Activated CD4-positive, alpha-beta T cell treated with anti-CD3 and anti-CD28 coated beads, Interleukin-2, amount 10 ng/mL, durations not matched to agents 24 days and 14 days (primary cell): ENCODE data around the gene GNMT. TPM values are rescaled to one million over a fixed set of nuclear protein-coding genes. Genes with fewer than 3 reads are reported as not detected.
"Not testable (repeated sequence)": the region's sequence is repeated elsewhere in the genome, so short reads cannot be mapped to it uniquely, and the experiment has no call there.

Experiments used
- DNase-seq: peaks from one replicate; pipeline ENCODE4 v3.0.0; 2022
- H3K27ac Mint-ChIP-seq: one replicate; pipeline ENCODE4 v1.8.0; 2022; ENCODE audit warnings: mild to moderate bottlenecking, mixed read lengths
- H3K27me3 Mint-ChIP-seq: one replicate; pipeline ENCODE4 v1.8.0; 2022; ENCODE audit warnings: mixed read lengths
- H3K36me3 Mint-ChIP-seq: one replicate; pipeline ENCODE4 v1.8.0; 2022; ENCODE audit warnings: low read depth, mild to moderate bottlenecking, mixed read lengths
- H3K4me1 Mint-ChIP-seq: one replicate; pipeline ENCODE4 v1.8.0; 2021; ENCODE audit warnings: mixed read lengths
- H3K4me3 Mint-ChIP-seq: one replicate; pipeline ENCODE4 v1.8.0; 2022; ENCODE audit warnings: mild to moderate bottlenecking, moderate library complexity, mixed read lengths
- H3K9me3 Mint-ChIP-seq: one replicate; pipeline ENCODE4 v1.8.0; 2021; ENCODE audit warnings: mixed read lengths
- intact Hi-C: fragments of 100-400 bp; cut with micrococcal nuclease; formaldehyde crosslinking; loops from one replicate; pipeline ENCODE4 v1.15.1; 2023
- total RNA-seq: library from RNA; stranded (reverse); gene quantifications from 2 replicates; pipeline ENCODE4 v1.2.3, GENCODE V29; 2022

Gene GNMT
- total RNA-seq, 1 donor from 2014 or later: 0.70 TPM

DNA sequence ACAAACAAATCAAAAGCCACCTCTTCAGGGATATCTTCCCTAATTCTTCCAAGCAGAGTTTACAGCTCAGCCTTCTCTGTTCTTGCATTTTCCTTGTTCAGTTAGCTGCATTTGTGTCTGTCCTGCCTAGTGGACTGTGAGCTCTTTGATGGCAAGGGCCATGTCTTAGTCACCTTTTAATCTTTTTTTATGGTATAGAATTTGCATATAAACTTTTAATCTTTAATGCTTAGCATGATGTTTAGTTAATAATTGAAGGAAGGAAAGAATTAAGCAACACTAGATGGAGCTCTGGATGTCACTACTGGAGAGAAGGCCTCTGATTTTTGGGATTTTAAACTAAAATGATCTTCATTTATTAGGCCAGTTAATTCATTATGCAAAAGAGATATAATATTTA is 36.0 kb downstream of the GNMT start:
- intact Hi-C loops: no loop called here
- Mint-ChIP-seq H3K36me3 (peaks cover 9% of the 10 kb centered on the region), H3K9me3 (no peaks in the 10 kb centered on the region), H3K4me3 (no peak overlapping the region), H3K27ac (no peak overlapping the region), H3K4me1 (peaks cover 2% of the 10 kb centered on the region), H3K27me3 (no peaks in the 10 kb centered on the region)
- DNase-seq: no peak

- H3K36me3 Mint-ChIP-seq, DNase-seq, intact Hi-C loops, H3K27ac Mint-ChIP-seq, H3K4me3 Mint-ChIP-seq, H3K27me3 Mint-ChIP-seq, H3K9me3 Mint-ChIP-seq, H3K4me1 Mint-ChIP-seq: not testable (repeated sequence)
Observed at GRCh38 chr6:42998205-42998604, 37.7 kb downstream of the GNMT start.

DNA sequence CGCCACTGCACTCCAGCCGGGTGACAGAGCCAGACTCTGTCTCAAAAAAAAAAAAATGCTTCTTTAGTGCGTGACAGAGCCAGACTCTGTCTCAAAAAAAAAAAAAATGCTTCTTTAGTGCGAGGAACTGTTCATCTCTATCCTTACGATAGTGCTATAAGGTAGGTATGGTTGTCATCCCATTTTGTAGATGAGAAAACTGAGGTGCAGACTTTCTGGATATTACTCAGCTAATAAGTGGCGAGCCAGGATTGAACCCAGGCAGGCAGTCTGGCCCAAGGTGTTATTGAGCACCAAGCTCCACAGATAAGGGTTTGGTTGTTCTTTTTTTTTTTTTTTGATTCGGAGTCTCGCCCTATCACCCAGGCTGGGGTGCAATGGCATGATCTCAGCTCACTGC is 41.3 kb downstream of the GNMT start:
- H3K27ac Mint-ChIP-seq: no peak overlapping the region
- intact Hi-C loops: no loop called here
- H3K9me3 Mint-ChIP-seq: no peaks in the 10 kb centered on the region
- no peak overlapping the region for H3K4me3 Mint-ChIP-seq
- H3K4me1 Mint-ChIP-seq: peaks cover 2% of the 10 kb centered on the region
- peaks cover 14% of the 10 kb centered on the region for H3K36me3 Mint-ChIP-seq
- no peaks in the 10 kb centered on the region for H3K27me3 Mint-ChIP-seq
- no peak for DNase-seq

GRCh38 chr6:43005844-43006243 is 45.3 kb downstream of the GNMT start:
- Mint-ChIP-seq H3K4me3 (no peak overlapping the region), H3K4me1 (peaks cover 2% of the 10 kb centered on the region), H3K9me3 (no peaks in the 10 kb centered on the region), H3K27me3 (no peaks in the 10 kb centered on the region), H3K27ac (no peak overlapping the region), H3K36me3 (peaks cover 38% of the 10 kb centered on the region)
- no peak for DNase-seq
- intact Hi-C loops: no loop called here

DNA sequence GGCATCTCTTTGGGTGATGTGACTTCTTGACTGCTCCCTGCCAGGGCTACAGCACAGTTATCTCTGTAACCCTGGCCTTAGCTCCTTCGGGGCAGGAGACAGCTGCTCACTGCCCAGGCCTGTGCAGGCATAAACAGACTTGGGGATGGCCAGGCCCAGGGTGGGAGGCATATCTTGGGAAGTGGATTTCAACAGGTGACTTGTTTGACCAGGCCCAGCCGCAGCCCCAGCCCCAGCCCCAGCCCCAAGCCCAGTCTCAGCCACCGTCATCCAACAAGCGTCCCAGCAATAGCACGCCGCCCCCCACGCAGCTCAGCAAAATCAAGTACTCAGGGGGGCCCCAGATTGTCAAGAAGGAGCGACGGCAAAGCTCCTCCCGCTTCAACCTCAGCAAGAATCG is 45.7 kb downstream of the GNMT start:
- intact Hi-C loops: no loop called here
- Mint-ChIP-seq H3K4me3 (no peak overlapping the region), H3K27ac (no peak overlapping the region), H3K27me3 (no peaks in the 10 kb centered on the region), H3K4me1 (peaks cover 2% of the 10 kb centered on the region), H3K36me3 (peaks cover 41% of the 10 kb centered on the region), H3K9me3 (no peaks in the 10 kb centered on the region)
- DNase-seq: no peak

DNA sequence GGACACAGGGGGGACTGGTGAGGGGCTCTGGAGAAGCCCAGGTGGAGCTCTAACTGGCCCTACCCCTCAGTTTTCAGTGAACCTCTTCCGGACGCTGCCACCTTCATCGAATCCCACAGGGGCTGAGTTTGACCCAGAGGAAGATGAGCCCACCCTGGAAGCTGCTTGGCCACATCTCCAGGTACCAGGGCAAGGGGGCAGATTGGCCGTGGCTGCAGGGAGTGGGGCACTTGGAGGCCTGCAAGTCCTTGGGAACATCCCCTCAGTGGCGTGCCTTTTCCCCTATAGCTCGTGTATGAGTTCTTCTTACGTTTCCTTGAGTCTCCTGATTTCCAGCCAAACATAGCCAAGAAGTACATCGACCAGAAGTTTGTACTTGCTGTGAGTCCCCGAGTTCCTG is 46.6 kb downstream of the GNMT start:
- intact Hi-C loops: no loop called here
- no peaks in the 10 kb centered on the region for H3K27me3 Mint-ChIP-seq
- no peaks in the 10 kb centered on the region for H3K9me3 Mint-ChIP-seq
- H3K4me1 Mint-ChIP-seq: peaks cover 4% of the 10 kb centered on the region
- no peak overlapping the region for H3K27ac Mint-ChIP-seq
- peaks cover 46% of the 10 kb centered on the region for H3K36me3 Mint-ChIP-seq
- H3K4me3 Mint-ChIP-seq: no peak overlapping the region
- DNase-seq: no peak

- Mint-ChIP-seq H3K27ac (no peak overlapping the region), H3K4me3 (no peak overlapping the region), H3K27me3 (no peaks in the 10 kb centered on the region), H3K9me3 (no peaks in the 10 kb centered on the region), H3K36me3 (peaks cover 59% of the 10 kb centered on the region), H3K4me1 (peaks cover 22% of the 10 kb centered on the region)
- intact Hi-C loops: loop anchor here (1.0 kb wide), 1 partner anchor 134 kb away; no protein-coding TSS in a partner anchor
- DNase-seq: peak; percentile 80
Observed at GRCh38 chr6:43009124-43009523, 48.6 kb downstream of the GNMT start.

DNA sequence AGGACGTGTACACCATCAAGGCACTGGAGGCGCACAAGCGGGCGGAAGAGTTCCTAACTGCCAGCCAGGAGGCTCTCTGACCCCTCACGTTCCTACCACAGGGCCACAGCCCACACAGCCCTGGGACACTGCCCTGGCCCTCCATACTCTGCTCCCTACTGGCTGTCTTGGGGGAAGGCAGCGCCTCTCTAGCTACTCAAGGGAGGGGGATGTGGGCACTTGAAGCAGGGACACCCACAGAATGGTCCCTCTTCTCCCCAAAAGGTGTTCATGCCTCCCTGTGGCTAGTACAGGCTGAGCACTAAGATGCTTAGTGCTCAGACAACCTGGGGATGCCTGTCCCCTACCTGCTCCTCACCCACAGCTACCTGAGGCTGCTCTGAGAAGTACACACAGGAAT is 50.7 kb downstream of the GNMT start:
- DNase-seq: no peak
- Mint-ChIP-seq H3K27ac (no peak overlapping the region), H3K36me3 (peaks cover 60% of the 10 kb centered on the region), H3K9me3 (no peaks in the 10 kb centered on the region), H3K27me3 (no peaks in the 10 kb centered on the region), H3K4me3 (no peak overlapping the region), H3K4me1 (peaks cover 33% of the 10 kb centered on the region)
- intact Hi-C loops: loop anchor here (5.0 kb wide), 1 partner anchor 449 kb away; the partner anchor contains the start of gene UBR2

DNA sequence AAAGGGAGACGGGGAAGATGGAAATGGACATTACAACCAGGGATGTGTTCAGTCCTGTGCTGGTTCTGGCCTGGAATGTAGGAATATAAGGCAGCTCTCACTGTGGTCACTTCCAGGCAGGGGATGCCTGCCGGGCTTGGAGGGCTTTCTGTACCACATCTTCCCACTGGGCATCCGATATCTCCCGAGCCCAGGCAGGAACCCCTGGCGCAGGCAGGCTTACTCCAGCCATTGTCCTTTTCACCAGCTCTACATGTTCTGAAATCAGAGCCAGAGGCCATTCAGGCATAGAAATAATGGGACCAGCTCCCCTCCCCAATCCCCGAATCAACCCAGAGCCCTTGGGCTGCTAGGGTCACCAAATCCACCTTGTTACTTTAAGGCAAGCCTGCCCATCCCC is 51.8 kb downstream of the GNMT start:
- Mint-ChIP-seq H3K36me3 (peaks cover 54% of the 10 kb centered on the region), H3K9me3 (no peaks in the 10 kb centered on the region), H3K27me3 (no peaks in the 10 kb centered on the region), H3K4me1 (peaks cover 39% of the 10 kb centered on the region), H3K27ac (no peak overlapping the region), H3K4me3 (peak overlapping the region; percentile 99)
- intact Hi-C loops: loop anchor here (2.0 to 5.0 kb wide), 2 partner anchors 450 to 504 kb away; partner anchors contain the start of genes POLR1C, UBR2 and YIPF3
- peak; percentile 65 for DNase-seq

DNA sequence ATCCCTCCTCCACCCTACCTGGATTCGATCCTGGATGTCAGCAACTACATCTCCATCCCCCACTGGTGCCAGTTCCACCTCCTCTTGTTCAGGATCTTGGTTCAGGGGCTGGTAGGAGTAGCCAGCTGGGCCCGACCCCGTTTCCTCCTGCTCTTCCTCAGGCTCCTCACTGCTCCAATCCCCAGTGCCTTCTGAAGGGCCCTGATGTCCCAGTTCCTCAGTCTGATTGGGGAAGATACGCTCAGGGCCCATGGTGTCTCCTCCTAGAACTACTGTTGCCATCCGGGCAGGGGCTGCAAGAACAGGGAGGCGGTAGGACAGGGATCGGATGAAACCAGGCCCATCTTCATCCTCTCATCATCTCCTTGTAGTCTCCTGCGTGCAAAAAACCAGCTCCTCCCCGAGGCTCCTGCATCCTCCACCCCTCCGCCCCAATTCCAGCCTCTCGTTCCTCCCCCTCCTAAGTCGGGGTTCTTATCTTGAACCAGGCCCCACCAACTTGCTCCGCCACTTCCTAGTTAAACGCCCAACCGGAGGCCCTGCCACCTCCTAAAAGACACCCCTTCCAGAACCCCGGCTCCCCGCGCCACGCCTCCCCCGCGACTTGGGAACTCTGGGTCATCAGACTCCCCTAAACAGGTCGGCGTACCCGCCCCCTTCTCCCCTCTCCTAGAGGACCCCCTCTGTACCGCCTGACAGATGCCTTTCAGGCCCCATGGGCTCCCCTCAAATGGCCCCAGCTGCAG is 52.7 kb downstream of the GNMT start:
- Mint-ChIP-seq H3K27ac (peak overlapping the region; percentile 92), H3K9me3 (no peaks in the 10 kb centered on the region), H3K27me3 (no peaks in the 10 kb centered on the region), H3K4me3 (peak overlapping the region; percentile 99), H3K4me1 (peaks cover 44% of the 10 kb centered on the region), H3K36me3 (peaks cover 56% of the 10 kb centered on the region)
- intact Hi-C loops: loop anchor here (1.0 to 5.0 kb wide), 4 partner anchors 29 to 504 kb away; partner anchors contain the start of genes POLR1C, PPP2R5D, UBR2 and YIPF3
- no peak for DNase-seq

Other genes with a start within 250 kb of the GNMT start
- not detected in 2 replicates for gene PRPH2, start 238.2 kb upstream of the GNMT start, total RNA-seq
- 18.4 TPM in 2 replicates for gene TBCC, start 214.7 kb upstream of the GNMT start, total RNA-seq
- 12.5 and 12.9 TPM in 2 replicates for gene BICRAL, start 178.7 kb upstream of the GNMT start, total RNA-seq
- gene RPL7L1, start 81.1 kb upstream of the GNMT start, total RNA-seq: 182 and 189 TPM in 2 replicates
- gene PTCRA, start 44.7 kb upstream of the GNMT start, total RNA-seq: not detected in 2 replicates
- gene CNPY3, start 31.3 kb upstream of the GNMT start, total RNA-seq: 45.9 and 49.0 TPM in 2 replicates
- gene PEX6, start 18.4 kb downstream of the GNMT start, total RNA-seq: 24.0 and 24.1 TPM in 2 replicates
- gene PPP2R5D, start 23.8 kb downstream of the GNMT start, total RNA-seq: 54.2 and 54.6 TPM in 2 replicates
- 93.5 and 94.3 TPM in 2 replicates for gene MEA1, start 53.2 kb downstream of the GNMT start, total RNA-seq
- 73.8 and 77.5 TPM in 2 replicates for gene KLHDC3, start 53.5 kb downstream of the GNMT start, total RNA-seq
- 79.9 and 83.4 TPM in 2 replicates for gene RRP36, start 60.9 kb downstream of the GNMT start, total RNA-seq
- gene CUL7, start 93.1 kb downstream of the GNMT start, total RNA-seq: 22.6 and 24.7 TPM in 2 replicates
- gene MRPL2, start 98.7 kb downstream of the GNMT start, total RNA-seq: 83.8 and 103 TPM in 2 replicates
- 9.5 and 10.7 TPM in 2 replicates for gene KLC4, start 98.9 kb downstream of the GNMT start, total RNA-seq
- gene PTK7, start 115.6 kb downstream of the GNMT start, total RNA-seq: 3.4 and 4.3 TPM in 2 replicates
- gene SRF, start 210.5 kb downstream of the GNMT start, total RNA-seq: 54.3 and 55.2 TPM in 2 replicates
- 38.1 and 39.4 TPM in 2 replicates for gene CUL9, start 221.4 kb downstream of the GNMT start, total RNA-seq